Stomach (tissue), 4 donors: Measurements from ENCODE around the gene TRIM66.

ENCODE experiments used
- EP300 ChIP-seq: sonication (generic); formaldehyde crosslinking; IDR thresholded peaks from one replicate; pipeline ENCODE4 v1.6.1; 2017; ENCODE audit warnings: antibody characterized with exemption
- POLR2A ChIP-seq, 4 donors: fragments of 450-650 bp; IDR thresholded peaks; one replicate each; pipeline ENCODE4 v1.6.1; 2016; ENCODE audit warnings: antibody characterized with exemption in 4 of 4, control low read depth in 2 of 4, mild to moderate bottlenecking in 1 of 4, moderate library complexity in 1 of 4
- POLR2AphosphoS5 ChIP-seq, 3 donors: sonication (generic); formaldehyde crosslinking; IDR thresholded peaks; one replicate each; pipeline ENCODE4 v1.6.1; 2016; ENCODE audit warnings: antibody characterized with exemption in 3 of 3
- TF ChIP-seq, protein P1 (sequence below), 7 experiments: fragments of 450-650 bp in 4 of 7; fragments of 200-600 bp in 3 of 7; sonication (generic) in 3 of 7; IDR thresholded peaks; one replicate each; pipeline ENCODE4 v1.5.1; 2016 to 2019; ENCODE audit warnings: antibody characterized with exemption in 7 of 7, control low read depth in 2 of 7, mild to moderate bottlenecking in 1 of 7

DNA sequence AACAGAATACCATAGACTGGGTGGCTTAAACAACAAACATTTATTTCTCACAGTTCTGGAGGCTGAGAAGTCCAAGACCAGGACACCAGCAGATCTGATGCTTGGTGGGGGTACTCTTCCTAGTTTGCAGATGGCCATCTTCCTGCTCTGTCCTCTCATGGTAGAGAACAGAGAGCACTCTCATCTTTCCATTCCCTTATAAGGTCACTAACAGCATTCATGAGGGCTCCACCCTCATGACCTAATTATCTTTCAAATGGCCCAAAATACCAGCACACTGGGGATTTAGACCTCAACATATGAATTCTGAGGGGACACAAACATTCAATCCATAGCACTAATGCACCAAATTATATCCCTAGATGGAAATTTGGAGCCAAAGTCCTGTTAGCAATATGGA, 94.5 kb downstream of the TRIM66 start:
- TF ChIP-seq, protein P1, sequence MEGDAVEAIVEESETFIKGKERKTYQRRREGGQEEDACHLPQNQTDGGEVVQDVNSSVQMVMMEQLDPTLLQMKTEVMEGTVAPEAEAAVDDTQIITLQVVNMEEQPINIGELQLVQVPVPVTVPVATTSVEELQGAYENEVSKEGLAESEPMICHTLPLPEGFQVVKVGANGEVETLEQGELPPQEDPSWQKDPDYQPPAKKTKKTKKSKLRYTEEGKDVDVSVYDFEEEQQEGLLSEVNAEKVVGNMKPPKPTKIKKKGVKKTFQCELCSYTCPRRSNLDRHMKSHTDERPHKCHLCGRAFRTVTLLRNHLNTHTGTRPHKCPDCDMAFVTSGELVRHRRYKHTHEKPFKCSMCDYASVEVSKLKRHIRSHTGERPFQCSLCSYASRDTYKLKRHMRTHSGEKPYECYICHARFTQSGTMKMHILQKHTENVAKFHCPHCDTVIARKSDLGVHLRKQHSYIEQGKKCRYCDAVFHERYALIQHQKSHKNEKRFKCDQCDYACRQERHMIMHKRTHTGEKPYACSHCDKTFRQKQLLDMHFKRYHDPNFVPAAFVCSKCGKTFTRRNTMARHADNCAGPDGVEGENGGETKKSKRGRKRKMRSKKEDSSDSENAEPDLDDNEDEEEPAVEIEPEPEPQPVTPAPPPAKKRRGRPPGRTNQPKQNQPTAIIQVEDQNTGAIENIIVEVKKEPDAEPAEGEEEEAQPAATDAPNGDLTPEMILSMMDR (IDR thresholded peaks at IDR 0.05): no peak
- TF ChIP-seq POLR2A (IDR thresholded peaks at IDR 0.05) (no peak), EP300 (no peak), POLR2AphosphoS5 (IDR thresholded peaks at IDR 0.05) (no peak)
